HepG2 (cell line): Measurements from ENCODE around the gene TXNRD2. TPM values are rescaled to one million over a fixed set of nuclear protein-coding genes. Genes with fewer than 3 reads are reported as not detected.
A peak's percentile ranks its signal among the peaks of the same experiment; 100 is the strongest.

Experiments
- ASH2L ChIP-seq: fragments of 300-600, 200-600 bp; sonication (generic); IDR thresholded peaks from 2 replicates; pipeline ENCODE4 v1.7.0; 2017; ENCODE audit warnings: low read depth, mild to moderate bottlenecking, moderate library complexity, mixed read lengths, low read length; ENCODE audit not compliant: insufficient read length
- CENPT ChIP-seq: sonication (generic); formaldehyde crosslinking; IDR thresholded peaks from 2 replicates; pipeline ENCODE4 v1.8.0; 2022; ENCODE audit warnings: low read depth, mild to moderate bottlenecking, moderate library complexity, missing genetic modification reagents
- DRAP1 ChIP-seq: IDR thresholded peaks from 2 replicates; pipeline ENCODE4 v1.6.1; 2016; ENCODE audit warnings: missing genetic modification reagents, missing compliant biosample characterization
- HCFC1 ChIP-seq: fragments of 150-350 bp; IDR thresholded peaks from 2 replicates; pipeline ENCODE4 v1.6.1; 2014; ENCODE audit warnings: low read depth, low read length
- ISX ChIP-seq: sonication (generic); formaldehyde crosslinking; conservative IDR thresholded peaks from 2 replicates; pipeline ENCODE4 v1.5.0; 2020; ENCODE audit warnings: missing genetic modification reagents
- MXI1 ChIP-seq: IDR thresholded peaks from 3 replicates; pipeline ENCODE4 v1.6.1; 2012; ENCODE audit warnings: low read depth, low read length, inconsistent platforms, borderline replicate concordance
- POLR2AphosphoS2 ChIP-seq: IDR thresholded peaks from 2 replicates; pipeline ENCODE4 v1.6.1; 2011; ENCODE audit warnings: low read depth, low read length, improper control_type of control experiment
- REPIN1 ChIP-seq: sonication (generic); formaldehyde crosslinking; IDR thresholded peaks from 2 replicates; pipeline ENCODE4 v1.8.0; 2022; ENCODE audit warnings: missing genetic modification reagents, low read depth, mild to moderate bottlenecking, borderline replicate concordance
- SMARCC2 ChIP-seq: fragments of 450-650 bp; IDR thresholded peaks from 2 replicates; pipeline ENCODE4 v1.6.1; 2017; ENCODE audit warnings: antibody characterized with exemption, mild to moderate bottlenecking
- TAF15 ChIP-seq: fragments of 200-400 bp; formaldehyde crosslinking; IDR thresholded peaks from one replicate; pipeline ENCODE4 v1.6.1; 2018; ENCODE audit warnings: mild to moderate bottlenecking, low read depth, low read length; ENCODE audit not compliant: poor library complexity, severe bottlenecking
- XRCC5 ChIP-seq: fragments of 200-400 bp; formaldehyde crosslinking; optimal IDR thresholded peaks from 2 replicates; pipeline ENCODE3; 2017; ENCODE audit warnings: mild to moderate bottlenecking, low read length
- YEATS4 ChIP-seq: sonication (generic); formaldehyde crosslinking; IDR thresholded peaks from 2 replicates; pipeline ENCODE4 v1.4.0; 2020; ENCODE audit warnings: missing genetic modification reagents, borderline replicate concordance
- ZBTB7A ChIP-seq: sonication (generic); formaldehyde crosslinking; IDR thresholded peaks from 2 replicates; pipeline ENCODE4 v1.8.0; 2022; ENCODE audit warnings: mild to moderate bottlenecking, missing genetic modification reagents
- ZNF101 ChIP-seq: sonication (generic); formaldehyde crosslinking; IDR thresholded peaks from 2 replicates; pipeline ENCODE4 v1.4.0; 2020; ENCODE audit warnings: mild to moderate bottlenecking, low read depth, missing genetic modification reagents, borderline replicate concordance
- ZNF121 ChIP-seq: sonication (generic); formaldehyde crosslinking; IDR thresholded peaks from 2 replicates; pipeline ENCODE4 v1.5.0; 2020; ENCODE audit warnings: mild to moderate bottlenecking, missing genetic modification reagents
- ZNF136 ChIP-seq: sonication (generic); formaldehyde crosslinking; IDR thresholded peaks from 2 replicates; pipeline ENCODE4 v1.8.1; 2022; ENCODE audit warnings: low read depth, mild to moderate bottlenecking, moderate library complexity, missing genetic modification reagents
- ZNF180 ChIP-seq: sonication (generic); formaldehyde crosslinking; IDR thresholded peaks from 2 replicates; pipeline ENCODE4 v1.4.0; 2020; ENCODE audit warnings: low read depth, missing genetic modification reagents, borderline replicate concordance
- ZNF33A ChIP-seq: sonication (generic); formaldehyde crosslinking; IDR thresholded peaks from 2 replicates; pipeline ENCODE4 v1.5.1; 2020; ENCODE audit warnings: missing genetic modification reagents, mild to moderate bottlenecking, moderate library complexity, borderline replicate concordance
- ZNF510 ChIP-seq: sonication (generic); formaldehyde crosslinking; IDR thresholded peaks from 2 replicates; pipeline ENCODE4 v1.4.0; 2020; ENCODE audit warnings: low read depth, mild to moderate bottlenecking, missing genetic modification reagents
- ZNF580 ChIP-seq: IDR thresholded peaks from 2 replicates; pipeline ENCODE4 v1.6.1; 2016; ENCODE audit warnings: low read depth, borderline replicate concordance
- ZNF737 ChIP-seq: sonication (generic); formaldehyde crosslinking; IDR thresholded peaks from 2 replicates; pipeline ENCODE4 v1.5.0; 2020; ENCODE audit warnings: missing genetic modification reagents, mild to moderate bottlenecking, borderline replicate concordance
- ZNF891 ChIP-seq: sonication (generic); formaldehyde crosslinking; IDR thresholded peaks from 2 replicates; pipeline ENCODE4 v1.5.0; 2020; ENCODE audit warnings: mild to moderate bottlenecking, missing genetic modification reagents
- polyA plus RNA-seq, 8 experiments: library from polyadenylated mRNA; depleted of rRNA in 3 of 8; stranded (reverse) in 7 of 8; unstranded in 1 of 8; fragments of >200 nt; fragmentation: Illumina TruSeq in 4 of 8; extraction: Trizol in 4 of 8; gene quantifications; 2 replicates each; pipeline versions ENCODE4 v1.2.1 to v1.2.3, GENCODE V29; 2011 to 2016; ENCODE audit warnings: low read depth in 4 of 8, missing spikeins in 1 of 8, mixed read lengths in 1 of 8; ENCODE audit not compliant: insufficient read depth in 1 of 8
- total RNA-seq, 5 experiments: library from RNA; depleted of rRNA; stranded (reverse); fragments of >200 nt; fragmentation: Illumina TruSeq; extraction: Trizol; gene quantifications; 2 replicates each; pipeline ENCODE4 v1.2.3, GENCODE V29; 2016; ENCODE audit warnings: low read depth in 1 of 5
- TF ChIP-seq, protein P1 (sequence below): sonication (generic); formaldehyde crosslinking; IDR thresholded peaks from 2 replicates; pipeline ENCODE4 v1.4.0; 2020; ENCODE audit warnings: missing genetic modification reagents
- TF ChIP-seq, protein P2 (sequence below): sonication (generic); formaldehyde crosslinking; IDR thresholded peaks from 2 replicates; pipeline ENCODE4 v1.4.0; 2020; ENCODE audit warnings: missing genetic modification reagents

The TXNRD2 gene
- total and polyA plus RNA-seq, 2 of the 13 experiments (the other 11 are each of a cell fraction or from before 2014, with no cell fraction given), result 17.5 to 18.6 TPM

- TF ChIP-seq ZNF737, result no peak
- no peak for TF ChIP-seq ZNF121 (CRISPR knock-in tag)
- TF ChIP-seq TAF15, result no peak
- no peak for TF ChIP-seq CENPT (CRISPR knock-in tag)
- TF ChIP-seq REPIN1, result 0 out of 2 replicates have a peak, but pooled peaks have one; percentile 16
- no peak for TF ChIP-seq ZNF510
- TF ChIP-seq YEATS4 (CRISPR knock-in tag), result no peak
- TF ChIP-seq ZNF580 (CRISPR knock-in tag), result peak; percentile 2; the same call in 1 of the 2 replicates
- no peak for TF ChIP-seq ISX (CRISPR knock-in tag)
- TF ChIP-seq ZNF33A (CRISPR knock-in tag), result no peak
- TF ChIP-seq, protein P1, sequence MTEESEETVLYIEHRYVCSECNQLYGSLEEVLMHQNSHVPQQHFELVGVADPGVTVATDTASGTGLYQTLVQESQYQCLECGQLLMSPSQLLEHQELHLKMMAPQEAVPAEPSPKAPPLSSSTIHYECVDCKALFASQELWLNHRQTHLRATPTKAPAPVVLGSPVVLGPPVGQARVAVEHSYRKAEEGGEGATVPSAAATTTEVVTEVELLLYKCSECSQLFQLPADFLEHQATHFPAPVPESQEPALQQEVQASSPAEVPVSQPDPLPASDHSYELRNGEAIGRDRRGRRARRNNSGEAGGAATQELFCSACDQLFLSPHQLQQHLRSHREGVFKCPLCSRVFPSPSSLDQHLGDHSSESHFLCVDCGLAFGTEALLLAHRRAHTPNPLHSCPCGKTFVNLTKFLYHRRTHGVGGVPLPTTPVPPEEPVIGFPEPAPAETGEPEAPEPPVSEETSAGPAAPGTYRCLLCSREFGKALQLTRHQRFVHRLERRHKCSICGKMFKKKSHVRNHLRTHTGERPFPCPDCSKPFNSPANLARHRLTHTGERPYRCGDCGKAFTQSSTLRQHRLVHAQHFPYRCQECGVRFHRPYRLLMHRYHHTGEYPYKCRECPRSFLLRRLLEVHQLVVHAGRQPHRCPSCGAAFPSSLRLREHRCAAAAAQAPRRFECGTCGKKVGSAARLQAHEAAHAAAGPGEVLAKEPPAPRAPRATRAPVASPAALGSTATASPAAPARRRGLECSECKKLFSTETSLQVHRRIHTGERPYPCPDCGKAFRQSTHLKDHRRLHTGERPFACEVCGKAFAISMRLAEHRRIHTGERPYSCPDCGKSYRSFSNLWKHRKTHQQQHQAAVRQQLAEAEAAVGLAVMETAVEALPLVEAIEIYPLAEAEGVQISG (CRISPR knock-in tag), result no peak
- no peak for TF ChIP-seq XRCC5
- peak; percentile 7 for TF ChIP-seq ASH2L
- TF ChIP-seq MXI1, result 0 out of 3 replicates have a peak, but pooled peaks have one; percentile 16
- no peak for TF ChIP-seq DRAP1 (CRISPR knock-in tag)
- no peak for TF ChIP-seq POLR2AphosphoS2
- TF ChIP-seq ZNF180 (CRISPR knock-in tag), result no peak
- no peak for TF ChIP-seq HCFC1
- TF ChIP-seq, protein P2, sequence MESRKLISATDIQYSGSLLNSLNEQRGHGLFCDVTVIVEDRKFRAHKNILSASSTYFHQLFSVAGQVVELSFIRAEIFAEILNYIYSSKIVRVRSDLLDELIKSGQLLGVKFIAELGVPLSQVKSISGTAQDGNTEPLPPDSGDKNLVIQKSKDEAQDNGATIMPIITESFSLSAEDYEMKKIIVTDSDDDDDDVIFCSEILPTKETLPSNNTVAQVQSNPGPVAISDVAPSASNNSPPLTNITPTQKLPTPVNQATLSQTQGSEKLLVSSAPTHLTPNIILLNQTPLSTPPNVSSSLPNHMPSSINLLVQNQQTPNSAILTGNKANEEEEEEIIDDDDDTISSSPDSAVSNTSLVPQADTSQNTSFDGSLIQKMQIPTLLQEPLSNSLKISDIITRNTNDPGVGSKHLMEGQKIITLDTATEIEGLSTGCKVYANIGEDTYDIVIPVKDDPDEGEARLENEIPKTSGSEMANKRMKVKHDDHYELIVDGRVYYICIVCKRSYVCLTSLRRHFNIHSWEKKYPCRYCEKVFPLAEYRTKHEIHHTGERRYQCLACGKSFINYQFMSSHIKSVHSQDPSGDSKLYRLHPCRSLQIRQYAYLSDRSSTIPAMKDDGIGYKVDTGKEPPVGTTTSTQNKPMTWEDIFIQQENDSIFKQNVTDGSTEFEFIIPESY (CRISPR knock-in tag), result no peak
- TF ChIP-seq ZNF136 (CRISPR knock-in tag), result no peak
- TF ChIP-seq ZNF891 (CRISPR knock-in tag), result no peak
- no peak for TF ChIP-seq SMARCC2
- TF ChIP-seq ZNF101, result no peak
- peak; percentile 86 for TF ChIP-seq ZBTB7A (CRISPR knock-in tag)
These were observed 801 bp upstream of the TXNRD2 start (continued) for GRCh38 chr22:19942157-19943081.
